Measurements from ENCODE around the gene CFP.

CFP gene

GRCh38 chrX:47658301-47658683 lies 28.6 kb upstream of the CFP start:
- DNase-seq (ENCODE audit: insufficient read length, low spot score) (no peak), FAIRE-seq (no peak)
- no peak for TF ChIP-seq TAF1 (IDR thresholded peaks at IDR 0.05; ENCODE audit: low read depth, low read length)
- TF ChIP-seq SPI1 (IDR thresholded peaks at IDR 0.05; ENCODE audit: low read depth, low read length) = no peak
- no peak for TF ChIP-seq POLR2AphosphoS5 (IDR thresholded peaks at IDR 0.05; ENCODE audit: low read depth, low read length)
- TF ChIP-seq POLR2A (IDR thresholded peaks at IDR 0.05; ENCODE audit: low read depth, low read length) = no peak

- TF ChIP-seq SPI1 (IDR thresholded peaks at IDR 0.05; ENCODE audit: low read depth, low read length) (no peak), PAX5 (IDR thresholded peaks at IDR 0.05; ENCODE audit: insufficient read depth, low read length, severe bottlenecking) (no peak), POLR2A (IDR thresholded peaks at IDR 0.05; ENCODE audit: low read depth, low read length) (no peak), TAF1 (IDR thresholded peaks at IDR 0.05; ENCODE audit: low read depth, low read length) (no peak), POLR2AphosphoS5 (IDR thresholded peaks at IDR 0.05; ENCODE audit: low read depth, low read length) (no peak), POU2F2 (IDR thresholded peaks at IDR 0.05; ENCODE audit: low read depth, low read length) (no peak)
- DNase-seq (ENCODE audit: insufficient read length, low spot score) (no peak), FAIRE-seq (peak; percentile 99)
Observed at GRCh38 chrX:47651043-47651905, 21.5 kb upstream of the CFP start.

- FAIRE-seq = no peak
- no peak for TF ChIP-seq PAX5 (IDR thresholded peaks at IDR 0.05; ENCODE audit: insufficient read depth, low read length, severe bottlenecking)
- peak; percentile 19; the same call in 1 of the 2 replicates for TF ChIP-seq TAF1 (IDR thresholded peaks at IDR 0.05; ENCODE audit: low read depth, low read length)
- peak; percentile 65; the same call in 1 of the 2 replicates for TF ChIP-seq POLR2A (IDR thresholded peaks at IDR 0.05; ENCODE audit: low read depth, low read length)
- TF ChIP-seq POU2F2 (IDR thresholded peaks at IDR 0.05; ENCODE audit: low read depth, low read length) = no peak
- 0 out of 2 replicates have a peak, but pooled peaks have one; percentile 13 for TF ChIP-seq SPI1 (IDR thresholded peaks at IDR 0.05; ENCODE audit: low read depth, low read length)
- TF ChIP-seq POLR2AphosphoS5 (IDR thresholded peaks at IDR 0.05; ENCODE audit: low read depth, low read length) = peak; percentile 70
- peak; percentile 74 for DNase-seq (ENCODE audit: insufficient read length, low spot score)
Observed at GRCh38 chrX:47650164-47651042, 20.7 kb upstream of the CFP start, which contains the start of gene ELK1. Gene ELK1, minus strand, starts transcription at chrX:47650563. Its CDS starts 9,122 bp downstream, at chrX:47641441.

DNA sequence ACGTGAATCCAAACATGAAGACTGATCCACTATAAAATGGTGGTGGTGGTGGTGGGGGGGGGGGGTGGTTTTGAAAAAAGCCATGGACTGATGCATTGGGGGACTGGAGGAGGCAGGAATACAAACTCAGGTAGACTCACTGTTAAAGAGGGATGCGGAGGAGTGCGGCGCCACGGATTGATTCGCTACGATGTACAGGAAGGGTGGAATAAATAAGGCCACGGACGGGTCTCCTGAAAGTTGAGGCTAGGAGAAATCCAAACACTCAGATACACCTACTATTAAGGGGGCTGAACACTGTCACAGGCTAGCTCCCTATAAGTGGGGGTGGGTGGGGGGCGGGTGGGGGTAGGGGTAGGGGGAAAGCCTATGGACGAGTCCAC lies 20.0 kb upstream of the CFP start:
- TF ChIP-seq SPI1 (IDR thresholded peaks at IDR 0.05; ENCODE audit: low read depth, low read length) (no peak), POLR2AphosphoS5 (IDR thresholded peaks at IDR 0.05; ENCODE audit: low read depth, low read length) (no peak), PAX5 (IDR thresholded peaks at IDR 0.05; ENCODE audit: insufficient read depth, low read length, severe bottlenecking) (no peak), POU2F2 (IDR thresholded peaks at IDR 0.05; ENCODE audit: low read depth, low read length) (no peak), POLR2A (IDR thresholded peaks at IDR 0.05; ENCODE audit: low read depth, low read length) (no peak), TAF1 (IDR thresholded peaks at IDR 0.05; ENCODE audit: low read depth, low read length) (no peak)
- FAIRE-seq = no peak

DNA sequence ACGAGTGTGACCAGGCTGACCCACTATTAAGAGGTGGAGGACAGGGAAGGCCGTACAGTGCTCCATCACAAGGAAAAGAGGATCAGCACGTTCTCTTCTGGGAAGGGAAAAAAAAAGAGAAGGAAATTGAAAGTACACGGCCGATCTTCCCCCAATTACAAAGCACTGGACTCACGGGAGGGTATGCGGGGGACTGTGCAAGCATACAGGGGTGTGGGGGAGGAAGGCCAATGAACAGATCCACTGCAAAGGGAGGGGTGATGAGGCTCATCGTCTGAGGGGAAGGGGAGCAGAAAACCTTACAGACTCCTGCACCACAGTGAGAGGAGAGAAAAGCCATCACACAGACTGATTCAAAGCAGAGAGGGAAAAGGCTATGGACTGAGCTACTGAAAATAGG lies 19.5 kb upstream of the CFP start:
- DNase-seq (ENCODE audit: insufficient read length, low spot score) (no peak), FAIRE-seq (no peak)
- TF ChIP-seq TAF1 (IDR thresholded peaks at IDR 0.05; ENCODE audit: low read depth, low read length) = no peak
- TF ChIP-seq POLR2AphosphoS5 (IDR thresholded peaks at IDR 0.05; ENCODE audit: low read depth, low read length) = no peak
- no peak for TF ChIP-seq POU2F2 (IDR thresholded peaks at IDR 0.05; ENCODE audit: low read depth, low read length)
- no peak for TF ChIP-seq PAX5 (IDR thresholded peaks at IDR 0.05; ENCODE audit: insufficient read depth, low read length, severe bottlenecking)
- no peak for TF ChIP-seq SPI1 (IDR thresholded peaks at IDR 0.05; ENCODE audit: low read depth, low read length)
- TF ChIP-seq POLR2A (IDR thresholded peaks at IDR 0.05; ENCODE audit: low read depth, low read length) = no peak

More for the DNA sequence above, 20.0 kb upstream of the CFP start:
- no peak for DNase-seq (ENCODE audit: insufficient read length, low spot score)

GRCh38 chrX:47648376-47648775 lies 18.6 kb upstream of the CFP start:
- FAIRE-seq = no peak
- DNase-seq (ENCODE audit: insufficient read length, low spot score) = no peak
- TF ChIP-seq PAX5 (IDR thresholded peaks at IDR 0.05; ENCODE audit: insufficient read depth, low read length, severe bottlenecking) (no peak), POU2F2 (IDR thresholded peaks at IDR 0.05; ENCODE audit: low read depth, low read length) (no peak), POLR2AphosphoS5 (IDR thresholded peaks at IDR 0.05; ENCODE audit: low read depth, low read length) (no peak), SPI1 (IDR thresholded peaks at IDR 0.05; ENCODE audit: low read depth, low read length) (no peak), TAF1 (IDR thresholded peaks at IDR 0.05; ENCODE audit: low read depth, low read length) (no peak), POLR2A (IDR thresholded peaks at IDR 0.05; ENCODE audit: low read depth, low read length) (no peak)

DNA sequence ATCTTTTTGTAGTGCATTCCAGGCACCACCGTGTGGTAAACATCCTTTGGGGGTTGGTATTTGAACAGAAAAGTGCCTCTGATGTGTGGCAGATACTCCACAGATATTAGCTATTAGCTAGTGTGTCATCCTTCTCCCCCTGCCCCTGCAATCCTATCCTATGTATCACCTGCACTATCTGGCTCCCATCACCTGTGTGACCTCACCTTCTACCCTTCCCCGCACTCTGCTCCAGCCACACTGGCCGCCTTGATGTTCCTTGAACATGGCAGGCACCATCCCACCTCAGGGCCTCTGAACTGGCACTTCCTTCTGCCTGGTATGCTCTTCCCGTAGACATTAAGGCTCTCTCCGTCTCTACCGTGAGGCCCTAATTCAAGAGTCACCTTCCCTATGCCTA lies 16.9 kb upstream of the CFP start:
- FAIRE-seq (peak; percentile 50), DNase-seq (ENCODE audit: insufficient read length, low spot score) (no peak)
- TF ChIP-seq POU2F2 (IDR thresholded peaks at IDR 0.05; ENCODE audit: low read depth, low read length) (no peak), PAX5 (IDR thresholded peaks at IDR 0.05; ENCODE audit: insufficient read depth, low read length, severe bottlenecking) (no peak), POLR2AphosphoS5 (IDR thresholded peaks at IDR 0.05; ENCODE audit: low read depth, low read length) (no peak), TAF1 (IDR thresholded peaks at IDR 0.05; ENCODE audit: low read depth, low read length) (no peak), SPI1 (IDR thresholded peaks at IDR 0.05; ENCODE audit: low read depth, low read length) (no peak), POLR2A (IDR thresholded peaks at IDR 0.05; ENCODE audit: low read depth, low read length) (no peak)

GRCh38 chrX:47645530-47645929 lies 15.8 kb upstream of the CFP start:
- TF ChIP-seq POLR2AphosphoS5 (IDR thresholded peaks at IDR 0.05; ENCODE audit: low read depth, low read length) = no peak; the same call in 1 of the 2 replicates
- no peak for TF ChIP-seq POLR2A (IDR thresholded peaks at IDR 0.05; ENCODE audit: low read depth, low read length)
- no peak for TF ChIP-seq PAX5 (IDR thresholded peaks at IDR 0.05; ENCODE audit: insufficient read depth, low read length, severe bottlenecking)
- TF ChIP-seq SPI1 (IDR thresholded peaks at IDR 0.05; ENCODE audit: low read depth, low read length) = no peak
- TF ChIP-seq TAF1 (IDR thresholded peaks at IDR 0.05; ENCODE audit: low read depth, low read length) = no peak
- TF ChIP-seq POU2F2 (IDR thresholded peaks at IDR 0.05; ENCODE audit: low read depth, low read length) = no peak
- FAIRE-seq (no peak), DNase-seq (ENCODE audit: insufficient read length, low spot score) (no peak)

All from GM12891 (cell line).